ENCODE results near the gene GRIFIN.

GRIFIN gene

DNA sequence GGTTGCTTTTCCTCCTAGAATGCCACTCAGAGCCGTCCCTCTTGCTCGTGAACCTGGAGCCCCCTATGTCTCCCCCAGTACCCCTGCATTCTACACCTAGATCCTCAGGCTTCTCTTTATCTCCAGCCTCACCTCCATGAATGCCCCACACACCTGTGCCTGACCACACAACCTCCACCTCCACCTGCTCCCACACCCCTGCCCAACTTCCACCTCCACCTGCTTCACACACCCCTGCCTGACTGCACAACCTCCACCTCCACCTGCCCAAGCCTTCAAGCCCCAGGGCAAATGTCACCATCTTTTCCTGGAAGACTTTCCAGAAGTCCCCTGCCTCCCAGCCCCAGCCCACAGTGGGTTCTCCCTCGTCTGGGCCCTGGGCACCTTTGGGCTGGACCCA, 36.5 kb upstream of the GRIFIN start:
- DNase-seq (ENCODE audit: low spot score), result no peak

DNA sequence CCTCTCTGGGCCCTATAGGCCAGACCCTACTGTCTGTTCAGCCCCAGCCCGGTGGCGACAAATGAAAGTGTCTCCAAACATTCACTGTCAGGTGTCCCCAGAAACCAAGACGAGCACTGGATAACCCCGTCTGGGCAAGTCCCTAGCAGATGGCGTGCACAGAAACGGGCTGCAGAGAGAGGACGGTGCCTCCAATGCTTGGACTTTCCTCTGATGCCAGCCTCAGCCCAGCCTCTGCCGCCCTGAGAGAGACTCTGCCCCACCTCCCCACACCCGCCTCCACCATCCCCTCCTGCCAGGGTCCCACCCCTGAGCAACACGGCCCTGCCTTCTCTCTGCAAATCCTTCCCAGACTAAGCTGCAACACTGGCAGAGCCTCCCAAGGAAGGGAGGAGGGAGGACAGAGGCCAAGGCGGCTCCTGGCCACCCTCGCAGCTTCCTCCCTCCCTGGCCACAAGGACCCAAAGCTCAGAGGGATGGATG, 36.0 kb upstream of the GRIFIN start:
- no peak for DNase-seq (ENCODE audit: low spot score)

DNA sequence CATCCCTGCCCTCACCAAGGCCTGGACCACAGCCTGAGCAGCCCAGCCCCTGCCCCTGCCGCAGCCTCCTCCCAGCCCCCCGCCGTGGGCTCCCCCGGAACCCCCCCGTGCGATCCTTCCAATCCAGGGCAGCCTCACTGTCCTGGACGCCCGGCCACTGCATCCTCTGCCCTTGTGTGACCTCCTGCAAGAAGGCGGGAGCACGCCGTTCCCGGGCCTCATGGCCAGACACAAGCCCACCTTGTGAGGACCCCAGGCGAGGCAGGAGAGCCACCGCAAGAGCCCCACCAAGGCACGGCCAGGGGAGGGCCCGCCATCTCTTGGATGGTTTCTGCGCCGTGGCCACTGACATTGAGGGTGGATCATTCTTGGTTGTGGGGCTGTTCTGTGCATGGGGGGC, 35.6 kb upstream of the GRIFIN start:
- no peak for DNase-seq (ENCODE audit: low spot score)

DNA sequence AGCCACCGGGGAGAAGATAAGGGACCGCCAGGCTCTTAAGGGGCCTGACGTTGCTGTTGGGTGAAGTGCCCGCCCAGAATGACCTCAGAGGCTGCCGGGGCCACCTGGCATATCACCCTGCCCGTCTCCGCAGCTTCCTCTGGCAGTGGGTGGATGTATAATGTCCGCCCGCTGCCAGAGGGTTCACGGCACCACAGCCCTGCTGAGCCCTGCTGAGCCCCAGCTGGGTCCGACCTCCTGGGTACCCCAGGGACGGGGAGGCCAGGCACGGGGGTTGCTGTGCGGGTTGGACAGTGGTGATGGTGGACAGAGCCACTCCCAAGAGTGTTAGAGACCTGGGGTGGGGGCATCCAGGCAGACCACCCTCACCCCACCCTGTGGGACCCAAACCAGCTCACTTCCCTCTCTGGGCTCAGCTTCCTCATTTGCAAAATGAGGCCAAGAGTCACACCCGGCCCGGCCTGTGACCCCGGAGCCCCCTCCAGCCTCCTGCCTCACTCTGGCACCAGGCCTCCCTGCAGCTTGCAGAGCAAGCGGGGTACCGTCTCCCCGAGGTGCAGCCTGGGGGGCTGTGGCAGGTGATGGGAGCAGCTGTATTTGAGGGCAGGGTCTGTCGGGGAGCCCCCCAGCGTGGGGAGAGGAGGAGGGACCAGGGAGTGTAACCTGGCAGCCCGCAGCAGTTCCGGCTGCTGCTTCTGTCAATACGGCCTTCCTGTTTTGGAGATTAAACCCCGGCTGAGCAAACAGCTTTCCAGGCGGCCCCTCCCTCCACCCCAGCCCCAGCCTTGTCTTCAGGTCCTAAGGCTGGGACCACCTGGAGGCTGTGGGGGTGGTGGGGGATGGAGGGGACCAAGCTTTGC, 34.9 kb upstream of the GRIFIN start:
- DNase-seq (ENCODE audit: low spot score), result no peak

DNA sequence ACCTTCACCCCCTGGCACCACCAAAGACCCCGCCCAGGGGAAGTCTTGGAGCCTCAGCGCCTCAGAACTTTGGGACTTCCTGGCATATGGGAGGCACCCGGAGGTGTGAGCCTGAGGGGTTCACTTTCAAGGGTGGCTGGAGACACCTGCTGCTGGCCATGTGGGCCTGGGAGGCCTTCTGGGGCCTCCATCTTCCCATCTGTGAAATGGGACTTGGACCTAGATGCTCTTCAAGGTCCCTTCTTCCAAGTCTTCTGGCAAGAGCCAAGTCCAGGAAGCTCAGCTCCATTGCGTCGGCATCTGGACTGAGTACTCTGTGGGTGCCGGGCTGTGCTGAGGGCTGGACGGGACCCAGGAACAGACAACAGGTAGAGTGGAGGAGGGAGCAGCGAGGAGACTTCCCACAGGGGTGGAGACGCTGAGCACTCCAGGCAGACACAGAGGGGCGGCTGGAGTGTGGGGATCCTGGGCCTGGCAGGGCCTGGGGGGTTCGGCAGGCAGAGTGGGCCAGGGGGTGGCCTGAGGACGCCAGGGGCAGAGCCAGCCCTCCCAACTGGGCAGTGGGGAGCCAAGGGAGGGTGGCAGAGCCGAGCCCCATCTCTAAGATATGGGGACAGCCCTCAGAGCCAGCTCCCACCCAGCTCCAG, 34.1 kb upstream of the GRIFIN start:
- no peak for DNase-seq (ENCODE audit: low spot score)

DNA sequence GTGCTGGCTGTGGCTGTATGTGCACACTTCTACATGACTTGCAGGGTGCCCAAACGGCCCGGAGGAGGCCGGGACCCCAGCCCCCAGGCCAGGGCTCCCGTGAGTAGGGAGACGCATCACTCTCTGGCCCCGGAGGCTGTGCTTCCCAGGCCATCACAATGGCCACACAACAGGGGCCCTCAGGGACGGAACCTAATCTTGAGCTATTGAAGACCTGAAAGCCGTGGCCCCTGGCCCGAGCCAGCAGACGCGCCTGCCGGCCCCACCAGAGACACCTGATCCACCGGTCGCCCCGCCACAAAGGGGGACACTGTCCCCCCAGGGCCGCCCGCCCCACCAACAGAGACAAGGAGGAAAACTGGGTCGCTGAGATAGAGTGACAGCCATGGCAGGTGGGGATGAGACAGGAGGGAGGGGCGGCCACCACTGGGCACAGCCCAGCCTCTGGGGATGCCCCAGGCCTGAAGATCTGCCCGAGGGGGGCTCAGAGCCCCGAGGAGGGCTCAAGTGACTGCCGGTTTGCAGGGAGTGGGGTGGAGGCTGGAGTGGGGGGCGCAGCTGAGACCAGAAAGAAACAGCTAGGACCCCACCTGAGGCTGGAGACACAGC, 33.2 kb upstream of the GRIFIN start:
- no peak for DNase-seq (ENCODE audit: low spot score)

DNA sequence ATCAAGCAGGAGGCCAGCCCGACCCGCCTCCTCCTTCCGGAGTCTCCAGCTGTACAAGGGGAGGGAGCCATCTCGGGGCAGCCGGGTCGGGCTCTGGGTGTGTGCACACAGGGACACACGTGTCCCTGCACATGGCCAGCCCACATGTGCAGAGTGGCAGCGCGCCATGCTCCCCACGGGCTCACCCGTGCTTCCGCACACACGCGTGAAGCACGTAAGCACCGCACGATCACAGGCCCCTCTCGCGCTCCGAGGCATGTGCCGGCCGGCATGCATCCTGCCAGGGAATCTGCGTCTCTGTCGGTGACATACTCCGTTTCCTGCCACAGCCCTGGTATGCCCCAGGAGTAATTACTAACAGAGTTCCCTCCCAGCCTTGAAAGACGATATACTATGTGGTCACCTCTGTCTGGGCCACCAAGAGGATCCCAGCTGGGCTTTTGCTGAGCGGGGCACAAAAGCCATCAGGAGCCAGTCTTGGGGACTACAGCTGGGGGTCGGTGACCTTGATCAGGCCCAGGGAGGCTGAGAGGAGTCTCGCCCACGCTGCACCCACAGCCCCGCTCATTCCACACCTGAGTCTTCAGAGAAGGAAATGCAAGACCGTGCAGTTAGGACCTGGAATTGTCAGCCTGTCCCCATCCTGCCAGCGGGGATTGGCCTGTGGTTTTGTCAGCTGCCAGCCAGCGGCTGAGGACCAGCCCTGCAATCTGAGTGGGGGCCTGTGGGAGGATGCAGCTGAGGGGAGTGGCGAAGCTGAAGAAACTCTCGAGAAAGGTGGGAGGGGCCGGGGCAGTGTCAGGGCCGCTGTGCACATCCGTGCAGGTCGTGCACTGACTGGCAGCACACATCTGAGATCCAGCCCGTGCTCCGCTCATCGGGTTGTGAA, 32.4 kb upstream of the GRIFIN start:
- DNase-seq (ENCODE audit: low spot score), result no peak

DNA sequence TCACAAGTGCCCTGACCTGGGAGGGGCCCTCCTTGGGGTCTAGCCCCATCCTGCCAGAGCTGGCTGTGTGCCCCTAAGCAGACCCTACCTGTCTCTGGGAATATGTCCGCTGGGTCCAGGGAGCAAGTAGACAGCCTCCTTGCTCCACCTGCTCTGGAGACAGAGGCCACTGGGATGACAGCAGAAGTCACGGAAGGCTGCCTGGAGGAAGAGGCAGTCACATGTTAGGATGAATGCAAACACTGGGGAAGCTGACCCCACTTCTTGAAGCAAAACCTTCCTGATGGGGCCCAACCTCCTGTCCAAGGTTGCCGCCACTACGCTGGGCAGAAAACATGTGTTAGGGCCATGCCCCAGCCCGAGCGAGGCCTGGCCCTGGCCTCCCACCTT, 31.7 kb upstream of the GRIFIN start:
- no peak for DNase-seq (ENCODE audit: low spot score)

DNA sequence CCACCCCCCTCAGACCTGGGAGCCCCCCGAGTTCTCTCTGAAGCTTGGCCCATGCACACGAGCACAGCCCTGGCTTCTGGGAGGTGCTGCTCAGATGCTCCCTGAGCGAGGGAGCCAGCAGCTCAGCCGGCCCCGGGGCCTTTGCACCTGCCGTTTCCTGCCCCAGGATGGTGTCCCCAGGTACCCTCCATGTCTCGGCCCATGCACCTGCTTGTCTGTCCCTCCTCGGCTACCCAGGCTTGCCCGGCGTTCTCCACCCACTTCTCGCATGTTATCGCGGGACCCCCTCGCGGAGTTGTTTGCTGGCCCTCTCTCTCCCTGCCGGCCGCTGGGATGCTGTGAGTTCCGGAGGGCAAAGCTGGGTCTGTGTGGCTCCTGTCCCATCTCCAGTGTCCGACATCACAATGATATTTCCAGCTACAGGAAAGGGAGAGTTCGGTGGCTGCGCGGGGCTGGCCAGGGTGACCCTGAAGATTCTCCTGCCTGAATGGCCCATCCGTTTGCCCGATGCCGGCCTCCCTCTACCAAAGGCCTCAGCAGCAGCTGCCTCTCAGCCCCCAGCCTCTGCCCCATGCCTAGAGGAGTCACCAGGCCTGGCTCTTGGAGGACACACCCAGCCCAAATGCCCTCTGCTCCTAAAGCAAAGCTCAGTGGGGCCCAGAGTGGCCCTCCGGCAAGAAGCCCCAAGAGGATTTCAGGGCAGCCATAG, 31.2 kb upstream of the GRIFIN start:
- no peak for DNase-seq (ENCODE audit: low spot score)

DNA sequence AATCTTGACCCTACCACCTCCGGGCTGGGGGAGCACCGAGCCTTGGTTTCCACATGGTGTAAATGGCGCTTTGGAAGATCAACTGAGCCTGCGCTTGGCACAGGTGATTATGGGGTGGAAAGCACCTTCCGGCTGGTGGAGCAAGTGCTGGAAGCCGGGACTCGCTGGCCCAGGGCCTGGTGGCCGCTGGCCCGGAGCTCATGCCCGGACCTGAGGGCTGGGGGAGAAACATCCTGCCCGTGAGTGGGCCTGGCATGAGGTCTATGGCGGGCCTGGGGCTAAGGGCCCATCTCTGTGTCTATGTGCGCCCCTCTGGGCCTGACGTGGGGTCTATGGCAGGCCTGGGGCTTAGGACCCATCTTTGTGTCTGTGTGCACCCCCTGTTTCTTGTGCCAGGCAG, 29.2 kb upstream of the GRIFIN start:
- DNase-seq (ENCODE audit: low spot score), result no peak

DNA sequence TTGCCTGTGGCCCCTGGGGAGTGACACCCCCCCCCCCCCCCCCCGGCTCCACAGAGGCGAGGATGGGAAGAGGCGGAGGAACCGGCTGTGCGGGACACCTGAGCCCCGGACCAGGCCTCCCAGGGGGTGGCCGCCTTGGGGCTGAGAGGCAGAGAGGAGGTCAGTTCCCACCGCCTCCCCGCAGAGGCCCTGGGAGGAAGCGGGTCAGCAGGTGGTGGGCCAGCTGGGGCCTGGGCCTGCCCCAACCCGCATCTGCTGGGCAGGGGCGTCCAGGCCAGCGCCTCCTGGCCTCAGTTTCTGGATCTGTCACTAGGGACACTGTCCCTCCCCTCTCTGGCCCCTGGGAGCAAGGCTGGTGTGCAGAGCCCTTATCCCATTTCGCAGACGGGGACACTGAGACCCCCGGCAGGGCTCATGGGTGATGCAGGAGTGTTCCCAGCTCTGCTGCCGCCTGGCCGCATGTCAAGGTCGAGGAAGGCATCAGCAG, 28.7 kb upstream of the GRIFIN start:
- DNase-seq (ENCODE audit: low spot score), result no peak

DNA sequence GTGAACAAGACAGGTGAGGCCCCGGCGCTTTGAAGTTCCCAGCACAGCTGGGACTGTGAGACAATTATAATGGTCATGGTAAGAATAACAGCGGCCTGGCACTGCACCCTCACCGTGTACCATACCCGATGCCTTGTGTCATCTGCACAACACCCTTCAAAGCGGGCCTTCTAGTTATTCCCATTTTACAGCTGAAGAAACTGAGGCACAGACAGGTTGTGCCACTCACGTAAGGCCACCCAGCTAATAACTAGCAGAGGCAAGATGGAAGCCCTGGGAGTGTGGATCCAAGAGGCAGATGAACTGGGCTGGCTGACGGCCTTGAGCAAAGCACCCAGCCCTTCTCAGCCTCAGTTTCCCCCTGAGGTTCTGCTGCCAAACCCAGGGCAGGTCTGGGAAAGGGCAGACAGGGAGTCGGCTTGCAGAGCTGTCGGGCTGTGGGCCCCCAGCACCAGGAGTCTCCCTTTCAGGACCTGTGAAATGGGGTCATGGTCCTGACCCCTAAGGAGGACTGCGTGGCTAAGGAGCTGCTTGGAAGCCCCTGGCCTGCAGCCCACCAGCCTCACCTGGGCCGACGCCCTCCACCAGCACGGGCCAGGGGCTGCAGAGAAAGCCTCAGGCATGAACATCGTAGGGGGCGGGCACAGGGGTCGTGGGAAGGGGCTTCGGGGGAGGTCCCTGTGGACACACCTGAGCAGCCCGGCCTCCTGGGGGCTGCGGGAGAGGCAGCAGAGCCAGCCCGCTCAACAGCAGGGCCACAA, 28.1 kb upstream of the GRIFIN start:
- DNase-seq (ENCODE audit: low spot score), result no peak

DNA sequence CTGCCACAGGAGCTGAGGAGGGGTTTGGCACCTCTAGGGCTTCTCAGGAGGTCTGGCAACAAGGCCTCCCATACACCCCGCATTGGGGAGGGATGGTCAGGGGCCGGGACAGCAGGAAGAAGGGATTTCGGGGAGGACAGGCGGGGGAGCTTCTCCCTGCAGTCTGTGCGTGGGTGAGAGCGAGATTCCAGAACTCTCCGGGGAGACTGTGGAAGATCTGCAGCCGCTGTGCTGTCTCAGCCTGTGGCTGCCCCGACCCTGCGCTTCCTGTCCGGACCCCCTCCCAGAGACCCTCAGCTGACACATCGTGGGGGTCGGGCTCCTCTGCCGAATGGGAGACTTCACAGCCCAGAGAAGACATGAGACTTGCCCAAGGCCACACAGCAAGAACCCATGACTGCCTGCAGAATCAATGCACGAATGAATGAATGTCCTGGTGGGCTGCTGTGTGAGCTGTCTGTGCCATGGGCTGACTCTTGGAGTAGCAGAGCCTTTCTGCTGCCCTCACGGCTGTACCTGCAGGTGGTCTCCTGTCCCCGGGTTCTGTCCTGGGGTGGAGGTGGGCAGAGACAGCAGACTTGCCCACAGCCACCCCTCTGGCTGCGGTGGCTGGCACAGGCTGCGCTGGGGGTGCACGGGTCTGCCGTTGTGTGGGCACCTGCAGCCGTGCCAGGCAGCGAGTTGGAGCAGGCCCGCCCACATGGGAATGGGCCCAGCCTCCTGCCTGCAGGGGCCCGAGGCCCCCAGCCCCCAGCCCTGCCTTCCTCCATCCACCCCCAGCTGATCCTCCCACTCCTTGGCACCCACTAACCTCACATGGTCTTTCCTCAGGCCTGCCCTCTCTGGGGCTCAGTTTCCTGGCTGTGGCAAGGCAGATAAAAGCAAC, 27.1 kb upstream of the GRIFIN start:
- no peak for DNase-seq (ENCODE audit: low spot score)

DNA sequence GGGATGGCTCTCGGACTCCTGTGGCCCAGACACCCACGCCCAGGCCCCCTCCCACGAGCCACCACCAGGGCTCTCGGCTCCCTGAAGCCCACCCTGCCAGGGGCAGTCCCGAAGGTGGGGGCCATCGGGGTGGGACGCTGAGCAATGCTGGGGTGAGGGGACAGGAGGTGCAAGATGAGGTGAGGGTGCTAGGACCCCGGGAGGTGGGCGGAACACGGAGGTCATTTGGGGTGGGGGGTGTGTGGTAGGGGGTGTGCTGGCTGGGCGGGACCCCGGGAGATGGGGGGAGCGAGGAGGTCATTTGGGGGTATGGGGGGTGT, 26.4 kb upstream of the GRIFIN start:
- no peak for DNase-seq (ENCODE audit: low spot score)

DNA sequence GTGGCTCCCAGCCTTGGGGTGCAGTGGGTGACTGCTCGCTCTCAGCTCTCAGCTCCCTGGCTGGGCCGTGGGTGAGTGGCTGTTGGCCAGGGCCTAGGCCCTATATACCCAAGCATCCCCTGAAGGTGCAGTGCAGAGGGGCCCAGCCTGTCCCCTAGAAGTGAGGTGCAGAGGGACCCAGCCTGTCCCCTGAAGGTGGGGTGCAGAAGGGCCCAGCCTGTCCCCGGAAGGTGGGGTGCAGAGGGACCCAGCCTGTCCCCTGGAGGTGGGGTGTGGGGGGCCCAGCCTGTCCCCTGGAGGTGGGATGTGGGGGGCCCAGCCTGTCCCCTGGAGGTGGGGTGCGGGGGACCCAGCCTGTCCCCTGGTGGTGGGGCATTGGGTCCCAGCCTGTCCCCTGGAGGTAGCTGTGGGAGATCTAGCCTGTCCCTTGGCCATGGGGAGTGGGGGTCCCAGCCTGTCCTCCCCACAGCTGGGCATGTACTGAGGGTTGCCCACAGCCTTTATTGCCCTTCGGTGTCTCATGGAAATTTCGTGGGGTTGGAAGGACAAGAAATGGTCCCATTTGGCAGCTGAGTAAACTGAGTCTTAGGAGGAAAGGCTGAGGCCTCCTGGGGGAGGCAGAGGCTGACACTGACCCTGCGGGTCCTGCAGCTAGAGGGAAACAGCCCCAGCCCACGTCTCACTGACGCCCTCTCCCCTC, 25.9 kb upstream of the GRIFIN start:
- DNase-seq (ENCODE audit: low spot score), result no peak

DNA sequence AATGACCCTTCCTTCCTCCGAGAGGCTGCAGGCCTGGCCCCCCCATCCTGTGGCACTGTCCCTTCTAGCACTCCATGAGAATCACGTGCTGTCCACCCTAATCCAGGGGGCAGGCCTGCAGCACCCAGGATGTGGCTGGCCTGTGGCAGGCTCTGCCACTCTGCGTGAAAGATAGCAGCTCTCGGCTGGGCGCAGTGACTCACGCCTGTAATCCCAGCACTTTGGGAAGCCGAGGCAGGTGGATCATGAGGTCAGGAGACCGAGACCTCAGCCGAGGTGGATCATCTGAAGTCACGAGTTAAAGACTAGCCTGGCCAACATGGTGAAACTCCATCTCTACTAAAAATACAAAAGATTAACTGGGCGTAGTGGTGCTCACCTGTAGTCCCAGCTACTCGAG, 24.5 kb upstream of the GRIFIN start:
- no peak for DNase-seq (ENCODE audit: low spot score)

DNA sequence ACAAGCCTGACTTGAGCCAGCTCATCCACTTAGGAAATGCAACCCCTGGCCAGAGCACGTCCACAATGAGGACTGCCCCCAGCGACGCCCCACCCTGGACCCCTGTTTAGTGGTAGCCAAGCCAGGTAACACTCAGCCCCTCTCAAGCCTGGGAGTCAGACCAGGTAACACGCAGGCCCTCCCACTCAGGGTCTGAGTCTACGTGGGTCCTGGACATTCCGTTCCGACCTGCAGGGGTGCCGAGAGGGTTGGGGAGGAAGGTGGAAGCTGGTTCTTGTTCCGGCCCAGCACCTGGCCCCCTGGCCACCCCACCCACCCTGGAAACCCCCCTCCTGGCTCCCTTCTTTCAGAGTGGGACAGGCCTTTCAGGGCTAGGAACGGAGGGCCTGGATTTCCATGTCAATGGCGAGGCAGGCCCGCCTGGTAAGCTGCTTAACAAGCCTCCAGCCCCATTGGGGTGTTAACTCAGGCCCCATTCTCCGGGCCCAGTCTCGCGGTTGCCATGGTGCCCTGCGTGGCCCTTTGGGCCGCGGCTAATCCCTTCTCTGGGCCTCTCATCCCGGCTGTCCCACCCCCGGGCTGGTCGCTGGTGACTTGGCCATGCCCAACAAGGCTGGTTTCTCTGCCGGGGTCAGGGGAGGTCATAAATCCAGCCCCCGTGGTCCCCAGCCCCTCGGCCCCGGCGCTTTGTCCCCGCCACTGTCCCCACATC, 23.7 kb upstream of the GRIFIN start:
- DNase-seq (ENCODE audit: low spot score), result no peak

DNA sequence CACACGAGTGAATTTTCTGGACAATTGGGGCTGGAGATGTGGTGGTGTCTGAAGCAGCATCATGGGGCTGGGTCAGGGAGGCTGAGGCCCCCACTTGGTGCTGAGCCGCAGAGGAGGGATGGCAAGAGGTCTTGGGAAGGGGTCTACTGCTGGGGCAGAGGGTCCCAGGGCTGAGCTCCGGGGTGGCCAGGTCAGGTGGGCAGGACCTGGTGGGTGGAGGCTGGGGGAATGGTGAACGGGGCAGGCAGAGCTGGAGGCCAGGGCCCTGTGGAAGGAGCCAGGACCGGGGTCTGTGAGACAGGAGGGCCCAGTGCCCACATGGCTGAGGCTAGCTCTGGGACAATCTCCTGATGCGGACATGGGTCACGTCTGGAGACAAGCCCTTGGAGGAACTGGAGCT, 23.0 kb upstream of the GRIFIN start:
- no peak for DNase-seq (ENCODE audit: low spot score)

DNA sequence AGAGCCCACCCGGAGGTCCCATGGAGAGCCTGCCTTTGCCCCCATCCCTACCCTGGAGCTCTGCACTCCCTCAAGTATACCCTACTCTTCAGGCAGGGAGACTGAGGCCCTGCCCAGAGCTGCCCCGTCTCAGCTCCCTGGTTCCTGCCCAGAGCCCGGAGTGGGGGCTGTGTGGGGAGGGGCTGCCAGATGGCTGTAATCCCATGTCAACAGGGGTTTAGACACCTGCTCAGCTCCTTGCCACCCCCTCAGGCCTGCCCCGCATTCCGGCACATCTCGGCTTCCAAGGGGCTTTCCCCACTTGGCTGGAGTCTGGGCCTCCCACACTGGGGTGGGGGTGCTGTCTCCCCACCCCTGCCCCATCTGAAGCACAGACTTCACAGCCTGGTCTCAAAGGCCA, 22.5 kb upstream of the GRIFIN start:
- DNase-seq (ENCODE audit: low spot score), result no peak

All from hematopoietic multipotent progenitor cell treated with erythropoietin and hydrocortisone succinate and interleukin-3 and kit ligand, for 15 days (in vitro differentiated cells).